Activated effector memory CD4-positive, alpha-beta T cell treated with Interleukin-2 at 50 U/mL for 16 hours (primary cell): ENCODE measurements around the gene PIK3CB.
"Not testable (repeated sequence)": the region's sequence is repeated elsewhere in the genome, so short reads cannot be mapped to it uniquely, and the experiment has no call there.

Experiments
- DNase-seq: peaks from one replicate; pipeline ENCODE4 v3.0.0-alpha.2; 2020

The PIK3CB gene

GRCh38 chr3:138726946-138727730 is 107.6 kb downstream of the PIK3CB start:
- no peak for DNase-seq

GRCh38 chr3:138726042-138726441 is 108.7 kb downstream of the PIK3CB start:
- DNase-seq = not testable (repeated sequence)

- no peak for DNase-seq
Observed at GRCh38 chr3:138725116-138725515, 109.6 kb downstream of the PIK3CB start.

GRCh38 chr3:138724443-138724842 is 110.3 kb downstream of the PIK3CB start:
- DNase-seq = no peak

GRCh38 chr3:138718849-138719248 is 115.9 kb downstream of the PIK3CB start:
- DNase-seq = no peak

GRCh38 chr3:138717348-138717747 is 117.4 kb downstream of the PIK3CB start:
- no peak for DNase-seq

GRCh38 chr3:138712086-138712485 is 122.6 kb downstream of the PIK3CB start:
- no peak for DNase-seq

GRCh38 chr3:138705675-138706074 is 129.1 kb downstream of the PIK3CB start:
- DNase-seq = no peak

GRCh38 chr3:138696666-138697370 is 137.9 kb downstream of the PIK3CB start:
- DNase-seq = no peak

GRCh38 chr3:138694287-138695007 is 140.3 kb downstream of the PIK3CB start:
- DNase-seq = no peak

- DNase-seq = no peak
Observed at GRCh38 chr3:138692152-138692551, 142.6 kb downstream of the PIK3CB start.

GRCh38 chr3:138691351-138691750 is 143.4 kb downstream of the PIK3CB start:
- DNase-seq = no peak

GRCh38 chr3:138690036-138690435 is 144.7 kb downstream of the PIK3CB start:
- DNase-seq = no peak

GRCh38 chr3:138688871-138689299 is 145.8 kb downstream of the PIK3CB start:
- no peak for DNase-seq

GRCh38 chr3:138687236-138687635 is 147.5 kb downstream of the PIK3CB start:
- DNase-seq = no peak

GRCh38 chr3:138686771-138687221 is 147.9 kb downstream of the PIK3CB start:
- DNase-seq = no peak

GRCh38 chr3:138684396-138684795 is 150.3 kb downstream of the PIK3CB start:
- no peak for DNase-seq

GRCh38 chr3:138682648-138683047 is 152.1 kb downstream of the PIK3CB start:
- no peak for DNase-seq

- no peak for DNase-seq
Observed at GRCh38 chr3:138681463-138682220, 153.1 kb downstream of the PIK3CB start.

GRCh38 chr3:138680974-138681373 is 153.8 kb downstream of the PIK3CB start:
- not testable (repeated sequence) for DNase-seq

GRCh38 chr3:138678874-138679392 is 155.8 kb downstream of the PIK3CB start:
- no peak for DNase-seq

GRCh38 chr3:138678086-138678485 is 156.6 kb downstream of the PIK3CB start:
- DNase-seq = no peak
